Measurements from ENCODE around the gene MAMDC2.
"Not testable (repeated sequence)": the region's sequence is repeated elsewhere in the genome, so short reads cannot be mapped to it uniquely, and the experiment has no call there.

Gene MAMDC2

GRCh38 chr9:70038171-70038621 is 5.5 kb upstream of the MAMDC2 start:
- DNase-seq = not testable (repeated sequence)

DNA sequence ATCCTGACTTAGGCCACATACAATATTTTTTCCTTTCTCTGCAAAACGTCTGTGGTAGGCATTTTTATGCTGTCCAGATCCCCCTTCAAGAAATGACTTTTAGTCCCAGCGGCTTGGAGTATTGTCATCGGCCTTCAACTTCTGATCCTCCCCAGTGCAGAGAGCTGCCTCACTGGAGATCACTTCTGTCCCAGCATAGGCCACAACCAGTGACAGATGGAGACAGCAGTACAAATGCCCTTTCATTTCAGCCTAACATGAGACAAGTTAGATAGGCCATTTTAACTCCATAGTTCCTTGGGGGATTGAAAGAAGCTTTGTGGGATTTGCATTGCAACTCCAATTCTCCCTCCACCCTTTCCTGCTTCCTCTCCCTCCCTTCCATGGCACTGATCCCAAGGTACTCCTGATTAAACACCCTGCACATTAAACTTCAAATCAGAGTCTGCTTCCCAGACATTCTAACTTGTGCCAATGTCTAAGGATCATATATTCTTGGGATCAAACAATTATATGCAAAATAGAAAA is 3.2 kb upstream of the MAMDC2 start:
- no peak for DNase-seq

DNA sequence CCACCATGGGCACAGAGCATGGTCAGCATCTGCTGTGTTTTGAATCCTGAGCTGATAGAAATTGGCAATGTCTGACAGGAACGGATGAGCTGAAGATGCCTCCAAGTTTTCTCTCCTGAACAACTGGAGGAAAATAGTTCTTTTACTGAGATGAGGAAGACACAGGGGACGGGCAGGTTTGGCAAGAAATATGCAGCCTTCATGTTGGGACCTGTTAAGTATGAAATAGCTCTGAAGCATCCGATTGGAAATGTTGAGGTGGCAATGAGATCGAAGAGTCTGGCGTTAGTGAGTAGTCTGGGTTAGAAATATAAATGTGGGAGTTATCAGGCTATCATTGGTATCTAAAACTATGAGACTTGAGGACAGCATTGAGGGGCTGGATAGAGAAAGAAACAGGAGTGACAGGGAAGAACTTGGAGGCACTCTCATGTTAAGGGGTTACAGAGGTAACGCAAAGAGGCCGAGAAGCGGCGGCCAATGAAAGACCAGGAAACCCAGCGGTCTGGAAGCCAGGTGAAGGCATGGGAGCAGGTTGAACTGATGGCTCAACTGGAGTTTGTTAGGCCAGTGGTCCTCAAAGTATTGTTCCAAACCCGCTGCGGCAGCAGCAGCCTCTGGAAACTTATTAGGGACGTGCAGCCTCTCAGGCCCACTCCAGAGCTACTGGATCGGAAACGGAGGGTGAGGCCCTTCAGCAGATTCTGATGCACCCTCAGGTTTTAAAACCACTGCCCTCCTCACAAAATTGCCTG is 1.0 kb upstream of the MAMDC2 start:
- no peak for DNase-seq

- no peak for DNase-seq
These were observed 363 bp upstream of the MAMDC2 start for GRCh38 chr9:70043285-70043684.

DNA sequence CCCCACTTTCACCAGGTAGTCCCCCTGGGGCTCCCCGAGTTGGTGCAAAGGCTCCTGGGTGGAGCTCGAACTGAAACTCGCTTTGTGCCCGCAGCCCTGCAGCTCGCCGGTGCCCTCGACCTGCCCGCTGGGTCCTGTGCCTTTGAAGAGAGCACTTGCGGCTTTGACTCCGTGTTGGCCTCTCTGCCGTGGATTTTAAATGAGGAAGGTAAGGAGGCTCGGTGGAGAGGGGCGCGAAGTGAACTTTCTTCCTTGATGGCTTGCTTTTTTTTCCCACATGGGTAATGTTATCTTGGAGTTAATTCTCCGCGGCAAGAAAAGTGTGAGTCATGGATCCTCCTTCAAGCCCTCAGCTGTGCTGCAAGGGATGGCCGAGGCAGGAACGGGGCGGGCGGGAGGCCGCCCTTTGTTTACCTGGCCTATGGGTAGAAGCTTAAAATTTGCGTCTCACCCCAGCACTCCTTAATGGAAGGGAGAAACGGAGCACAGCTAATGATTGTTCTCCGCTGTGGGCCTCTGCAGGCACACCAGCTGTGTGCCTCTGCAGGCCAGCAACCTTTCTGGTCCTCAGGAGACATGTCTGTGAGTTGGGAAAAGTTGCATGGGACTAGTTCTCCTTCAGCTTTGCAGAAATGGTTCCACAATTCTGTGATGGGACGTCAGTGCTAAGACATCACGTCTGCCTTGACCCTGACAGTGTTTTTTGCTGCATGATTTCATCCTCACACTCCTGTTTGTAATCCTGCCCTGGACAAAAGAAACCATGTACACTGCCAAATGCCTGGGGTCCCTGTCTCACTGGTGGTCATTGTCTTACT is 1.1 kb downstream of the MAMDC2 start:
- no peak for DNase-seq

DNA sequence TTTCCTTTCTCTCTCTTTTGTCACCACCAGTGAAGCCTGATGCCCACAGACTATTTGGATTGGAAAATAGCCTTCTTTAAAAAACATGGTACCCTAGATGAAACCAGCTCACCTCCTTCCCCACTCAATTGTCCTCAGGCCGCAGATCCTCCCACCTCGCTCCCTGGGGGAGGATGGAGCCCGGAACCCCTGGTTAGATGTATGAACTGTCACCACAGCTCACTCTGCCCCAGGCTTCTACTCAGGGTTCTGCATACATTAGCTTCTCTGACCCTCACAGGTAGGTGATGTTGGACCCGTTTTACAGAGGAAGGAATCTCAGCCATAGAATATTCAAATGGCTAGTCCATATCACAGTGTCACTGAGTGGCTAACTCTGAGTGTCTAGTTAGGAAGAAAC is 1.8 kb downstream of the MAMDC2 start:
- no peak for DNase-seq

GRCh38 chr9:70046274-70047070 is 2.8 kb downstream of the MAMDC2 start:
- DNase-seq = no peak

- no peak for DNase-seq
These were observed 5.6 kb downstream of the MAMDC2 start for GRCh38 chr9:70049236-70049635.

DNA sequence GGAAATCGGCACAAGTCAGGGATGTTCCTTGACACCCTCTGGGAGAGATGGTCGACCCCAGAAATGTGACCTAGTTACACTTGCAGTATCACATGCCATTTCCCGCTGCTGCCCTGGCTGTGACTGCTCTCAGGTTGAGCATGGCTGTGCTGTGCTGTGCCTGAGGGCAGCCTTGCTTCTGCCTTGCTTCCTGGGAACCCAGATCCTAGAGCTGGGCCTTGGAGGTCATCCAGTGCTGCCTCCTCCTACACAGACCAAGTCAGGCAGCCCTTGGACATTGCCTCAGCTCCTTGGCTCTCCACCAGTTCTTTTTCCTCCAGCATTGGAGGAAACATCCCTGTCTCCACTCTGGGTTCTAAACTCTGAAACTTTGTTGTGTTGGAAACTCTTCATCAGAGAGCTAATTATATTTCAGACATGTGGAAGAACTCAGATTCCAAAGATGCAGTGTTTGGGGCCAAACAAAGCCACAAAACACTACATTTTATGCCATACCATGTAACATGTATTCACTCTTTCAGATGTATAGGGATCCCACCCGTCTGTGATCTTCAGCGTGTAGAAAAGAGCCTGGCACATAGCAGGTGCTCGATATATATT is 6.1 kb downstream of the MAMDC2 start:
- DNase-seq = no peak

GRCh38 chr9:70052768-70053167 is 9.1 kb downstream of the MAMDC2 start:
- no peak for DNase-seq

GRCh38 chr9:70053864-70054263 is 10.2 kb downstream of the MAMDC2 start:
- DNase-seq = no peak

DNA sequence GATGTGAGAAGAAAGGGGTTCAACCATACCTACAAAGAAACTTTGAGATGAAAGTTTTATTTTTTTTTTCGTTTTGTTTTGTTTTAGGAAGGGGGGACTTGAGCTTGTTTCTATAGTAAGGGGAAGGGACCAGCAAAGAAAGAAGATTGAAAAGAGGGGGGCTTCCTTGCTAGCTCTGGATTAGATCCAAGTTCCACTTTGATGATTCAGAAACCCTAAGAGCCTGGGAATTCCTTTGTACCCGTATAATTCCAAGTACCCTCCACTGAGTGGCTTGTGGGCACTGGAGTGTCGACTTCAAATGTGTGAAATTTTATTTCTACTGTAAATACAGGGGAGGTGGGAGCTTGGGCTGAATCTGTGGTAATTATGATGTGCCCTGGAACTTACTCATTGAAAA is 10.9 kb downstream of the MAMDC2 start:
- no peak for DNase-seq

DNA sequence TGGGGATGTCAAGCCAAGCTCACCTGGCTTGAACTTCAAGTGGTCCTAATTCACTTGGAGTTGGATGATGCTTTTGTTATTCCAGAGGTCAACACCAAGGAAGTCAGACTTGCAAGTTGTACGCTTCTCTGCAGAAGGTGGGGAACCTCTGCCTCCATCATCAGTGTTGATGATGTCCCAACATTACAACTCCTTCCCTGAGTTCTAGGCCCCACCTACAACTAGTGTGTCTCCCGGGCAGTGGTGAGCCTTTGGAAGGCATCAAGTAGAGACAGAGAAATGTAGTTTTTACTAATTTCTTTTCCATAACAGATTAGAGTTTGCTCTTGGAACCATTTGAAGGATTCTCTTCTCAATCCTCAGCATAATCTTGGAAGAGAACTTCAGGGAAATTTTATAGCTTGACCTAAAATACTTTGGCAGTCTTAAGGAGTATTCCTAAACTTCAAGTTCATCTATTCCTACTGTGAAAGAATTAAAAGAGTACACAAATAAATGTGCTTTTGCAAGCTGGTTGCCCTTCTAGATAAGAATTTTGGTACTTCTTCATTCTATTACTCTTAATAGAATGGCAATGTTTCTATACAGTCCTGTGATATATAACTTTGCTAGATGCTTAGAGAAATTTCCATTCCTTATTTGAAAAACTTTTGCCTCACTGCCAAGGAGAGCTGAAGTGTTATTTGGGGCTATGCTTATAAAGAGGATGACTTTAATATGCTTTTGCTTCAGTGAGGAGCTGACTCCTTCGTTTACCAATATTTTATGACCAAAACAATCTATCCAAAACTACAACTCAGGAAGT is 12.0 kb downstream of the MAMDC2 start:
- no peak for DNase-seq

- DNase-seq = no peak
These were observed 12.7 kb downstream of the MAMDC2 start for GRCh38 chr9:70056211-70056944.

GRCh38 chr9:70058569-70059116 is 15.0 kb downstream of the MAMDC2 start:
- DNase-seq = no peak

- no peak for DNase-seq
These were observed 16.7 kb downstream of the MAMDC2 start for GRCh38 chr9:70060148-70060882.

DNA sequence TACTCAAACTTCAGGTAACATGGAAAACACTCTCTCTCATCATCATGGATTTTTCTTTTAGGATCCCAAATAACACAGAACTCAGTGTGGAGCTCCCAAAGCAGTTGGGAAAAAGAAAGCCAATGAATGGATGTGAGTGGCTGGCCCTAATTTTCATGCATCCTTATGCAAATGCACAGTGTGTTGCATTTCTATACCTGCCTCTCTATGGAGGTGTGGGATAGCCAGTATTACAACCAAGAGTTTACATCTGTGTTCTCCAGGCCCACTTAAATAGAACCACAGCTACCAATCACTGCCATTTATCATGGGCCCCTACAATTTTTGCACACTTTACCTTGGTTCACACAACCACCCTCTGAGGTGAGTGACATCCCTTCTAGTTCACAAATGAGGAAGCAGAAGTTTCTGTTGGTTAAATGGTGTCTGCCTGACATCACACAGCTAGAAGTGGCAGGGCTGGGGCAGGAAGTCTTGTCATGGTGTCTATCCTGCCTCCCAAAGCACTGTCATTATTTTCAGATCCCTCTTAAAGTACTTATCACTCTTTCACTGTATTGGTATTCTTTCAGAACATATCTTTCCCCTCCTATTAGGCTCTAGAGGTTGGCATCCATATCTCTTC is 17.3 kb downstream of the MAMDC2 start:
- no peak for DNase-seq

- DNase-seq = no peak
These were observed 18.1 kb downstream of the MAMDC2 start for GRCh38 chr9:70061776-70062175.

DNA sequence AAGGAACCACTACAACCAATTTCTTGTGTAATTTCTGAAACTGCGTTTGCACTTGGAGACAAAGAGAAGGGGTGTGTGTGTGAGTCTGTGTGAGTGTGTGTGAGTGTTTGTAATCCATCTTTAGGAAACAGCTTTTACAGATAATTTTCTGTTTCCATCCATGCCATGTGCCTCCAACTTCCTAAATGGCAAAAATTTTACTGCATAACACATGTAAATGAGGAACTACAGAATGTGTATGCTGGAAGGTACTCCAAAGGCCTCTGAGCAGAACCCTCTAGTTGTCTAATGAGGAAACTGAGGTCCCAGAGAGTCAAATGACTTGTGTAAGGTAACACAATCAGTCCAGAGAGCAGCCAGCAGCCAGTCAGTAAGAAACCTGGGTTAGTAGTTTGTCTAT is 20.8 kb downstream of the MAMDC2 start:
- no peak for DNase-seq

- no peak for DNase-seq
These were observed 21.9 kb downstream of the MAMDC2 start for GRCh38 chr9:70065572-70065971.
